Erythroblast (primary cell): Measurements from ENCODE around the gene RELN.

Experiments
- GATA1 ChIP-seq: IDR thresholded peaks from 2 replicates; pipeline ENCODE4 v1.6.1; 2011; ENCODE audit warnings: low read depth, mild to moderate bottlenecking, control low read depth, low read length, moderate library complexity
- POLR2A ChIP-seq: IDR thresholded peaks from 2 replicates; pipeline ENCODE4 v1.6.1; 2011; ENCODE audit warnings: mild to moderate bottlenecking, low read length

DNA sequence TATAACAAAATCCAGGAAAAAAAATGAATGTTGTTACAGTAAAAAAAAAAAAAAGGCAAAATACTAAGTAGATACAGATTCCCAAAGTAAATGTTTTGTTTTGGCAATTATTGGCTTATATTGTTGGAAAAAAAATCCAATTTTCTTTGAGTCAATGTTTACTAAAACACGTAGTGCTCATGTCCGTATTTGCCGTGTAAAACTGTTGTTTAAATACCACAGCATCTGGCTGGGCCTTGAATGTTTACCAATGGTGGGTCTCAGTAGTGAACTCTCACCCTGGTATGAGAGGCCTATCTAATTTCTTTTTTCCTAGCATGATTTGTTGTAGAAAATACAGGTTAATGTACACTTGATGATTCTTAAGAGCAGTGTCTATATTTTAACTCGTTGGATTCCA is 502.0 kb downstream of the RELN start:
- TF ChIP-seq POLR2A (no peak), GATA1 (no peak)
